Endothelial cell (in vitro differentiated cells): ENCODE results near the gene ARHGAP6. TPM values are rescaled to one million over a fixed set of nuclear protein-coding genes. Genes with fewer than 3 reads are reported as not detected.

Source experiments
- DNase-seq: peaks from one replicate; pipeline ENCODE4 v3.0.0; 2021; ENCODE audit warnings: low spot score
- H3K27ac Mint-ChIP-seq: one replicate; pipeline ENCODE4 v1.8.0; 2021; ENCODE audit warnings: mixed read lengths, inconsistent platforms; ENCODE audit not compliant: unreplicated experiment
- H3K27me3 Mint-ChIP-seq: one replicate; pipeline ENCODE4 v1.8.0; 2021; ENCODE audit warnings: mild to moderate bottlenecking, moderate library complexity, mixed read lengths, inconsistent platforms; ENCODE audit not compliant: unreplicated experiment
- H3K36me3 Mint-ChIP-seq: one replicate; pipeline ENCODE4 v1.8.0; 2021; ENCODE audit warnings: mild to moderate bottlenecking, low read depth, mixed read lengths, inconsistent platforms; ENCODE audit not compliant: unreplicated experiment
- H3K4me1 Mint-ChIP-seq: one replicate; pipeline ENCODE4 v1.8.0; 2021; ENCODE audit warnings: mild to moderate bottlenecking, mixed read lengths, inconsistent platforms; ENCODE audit not compliant: unreplicated experiment
- H3K4me3 Mint-ChIP-seq: one replicate; pipeline ENCODE4 v1.8.0; 2021; ENCODE audit warnings: mild to moderate bottlenecking, mixed read lengths, inconsistent platforms; ENCODE audit not compliant: unreplicated experiment
- H3K9me3 Mint-ChIP-seq: one replicate; pipeline ENCODE4 v1.8.0; 2021; ENCODE audit warnings: mixed read lengths, inconsistent platforms; ENCODE audit not compliant: unreplicated experiment
- CTCF ChIP-seq: fragments of 200-600 bp; sonication (generic); IDR thresholded peaks from one replicate; pipeline ENCODE4 v1.5.0; 2021; ENCODE audit warnings: antibody characterized with exemption; ENCODE audit not compliant: unreplicated experiment
- total RNA-seq: library from RNA; stranded (reverse); fragmentation: NEBNext Ultra II Directional; extraction: Animal tissue kit (Norgen Biotek cat#: 25700); gene quantifications from one replicate; pipeline ENCODE4 v1.2.1, GENCODE V29; 2021; ENCODE audit not compliant: unreplicated experiment

The ARHGAP6 gene
- total RNA-seq, 1 donor from 2014 or later: 4.1 TPM

- Mint-ChIP-seq H3K36me3 (no peaks in the 10 kb centered on the region), H3K9me3 (no peaks in the 10 kb centered on the region), H3K4me3 (no peak overlapping the region), H3K4me1 (peaks cover 4% of the 10 kb centered on the region), H3K27ac (no peak overlapping the region), H3K27me3 (no peaks in the 10 kb centered on the region)
- no peak for DNase-seq
- no peak for TF ChIP-seq CTCF
Observed at GRCh38 chrX:11421805-11422524, 243.8 kb downstream of the ARHGAP6 start.

GRCh38 chrX:11420851-11421250, 244.9 kb downstream of the ARHGAP6 start:
- Mint-ChIP-seq H3K27ac (no peak overlapping the region), H3K4me1 (no peaks in the 10 kb centered on the region), H3K9me3 (no peaks in the 10 kb centered on the region), H3K4me3 (no peak overlapping the region), H3K36me3 (no peaks in the 10 kb centered on the region), H3K27me3 (no peaks in the 10 kb centered on the region)
- no peak for TF ChIP-seq CTCF
- no peak for DNase-seq

GRCh38 chrX:11419102-11419501, 246.6 kb downstream of the ARHGAP6 start:
- no peak overlapping the region for H3K27ac Mint-ChIP-seq
- no peaks in the 10 kb centered on the region for H3K27me3 Mint-ChIP-seq
- no peaks in the 10 kb centered on the region for H3K9me3 Mint-ChIP-seq
- no peak for DNase-seq
- no peaks in the 10 kb centered on the region for H3K36me3 Mint-ChIP-seq
- H3K4me3 Mint-ChIP-seq: no peak overlapping the region
- no peaks in the 10 kb centered on the region for H3K4me1 Mint-ChIP-seq
- TF ChIP-seq CTCF: no peak

- Mint-ChIP-seq H3K27me3 (no peaks in the 10 kb centered on the region), H3K9me3 (no peaks in the 10 kb centered on the region), H3K4me1 (peaks cover 3% of the 10 kb centered on the region), H3K4me3 (no peak overlapping the region), H3K36me3 (no peaks in the 10 kb centered on the region), H3K27ac (no peak overlapping the region)
- TF ChIP-seq CTCF: no peak
- no peak for DNase-seq
Observed at GRCh38 chrX:11416600-11416999, 249.1 kb downstream of the ARHGAP6 start.

- H3K4me3 Mint-ChIP-seq: no peak overlapping the region
- no peak for DNase-seq
- no peak for TF ChIP-seq CTCF
- H3K4me1 Mint-ChIP-seq: peaks cover 3% of the 10 kb centered on the region
- no peaks in the 10 kb centered on the region for H3K36me3 Mint-ChIP-seq
- H3K9me3 Mint-ChIP-seq: no peaks in the 10 kb centered on the region
- H3K27ac Mint-ChIP-seq: no peak overlapping the region
- no peaks in the 10 kb centered on the region for H3K27me3 Mint-ChIP-seq
Observed at GRCh38 chrX:11414091-11414490, 251.6 kb downstream of the ARHGAP6 start.
